ENCODE results near the gene CCNB2. TPM values are rescaled to one million over a fixed set of nuclear protein-coding genes. Genes with fewer than 3 reads are reported as not detected.
"Not testable (repeated sequence)": the region's sequence is repeated elsewhere in the genome, so short reads cannot be mapped to it uniquely, and the experiment has no call there.

Gene CCNB2
- total RNA-seq, 1 donor from 2014 or later: 95.3 TPM

DNA sequence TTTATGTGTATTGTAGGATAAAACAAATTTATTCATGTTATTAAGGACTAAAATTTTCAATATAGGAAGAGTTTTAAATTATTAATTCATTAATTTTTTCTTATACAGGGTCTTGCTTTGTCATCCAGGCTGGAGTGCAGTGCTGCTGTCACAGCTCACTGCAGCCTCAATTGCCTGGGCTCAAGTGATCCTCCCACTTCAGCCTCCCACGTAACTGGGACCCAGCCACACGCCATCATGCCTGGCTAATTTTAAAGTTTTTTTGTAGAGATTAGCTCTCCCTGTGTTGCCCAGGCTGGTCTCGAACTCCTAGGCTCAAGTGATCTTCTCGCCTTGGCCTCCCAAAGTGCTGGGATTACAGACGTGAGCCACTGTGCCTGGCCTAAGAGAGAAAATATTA, 14.7 kb downstream of the CCNB2 start:
- Mint-ChIP-seq H3K27ac (ENCODE audit: unreplicated experiment) (no peak overlapping the region), H3K27me3 (ENCODE audit: low read depth) (no peaks in the 10 kb centered on the region), H3K36me3 (ENCODE audit: low read depth) (peaks cover 35% of the 10 kb centered on the region), H3K4me1 (no peaks in the 10 kb centered on the region), H3K4me3 (no peak overlapping the region), H3K9me3 (no peaks in the 10 kb centered on the region)
- DNase-seq (ENCODE audit: low read depth, low spot score): no peak
- TF ChIP-seq, protein P1, sequence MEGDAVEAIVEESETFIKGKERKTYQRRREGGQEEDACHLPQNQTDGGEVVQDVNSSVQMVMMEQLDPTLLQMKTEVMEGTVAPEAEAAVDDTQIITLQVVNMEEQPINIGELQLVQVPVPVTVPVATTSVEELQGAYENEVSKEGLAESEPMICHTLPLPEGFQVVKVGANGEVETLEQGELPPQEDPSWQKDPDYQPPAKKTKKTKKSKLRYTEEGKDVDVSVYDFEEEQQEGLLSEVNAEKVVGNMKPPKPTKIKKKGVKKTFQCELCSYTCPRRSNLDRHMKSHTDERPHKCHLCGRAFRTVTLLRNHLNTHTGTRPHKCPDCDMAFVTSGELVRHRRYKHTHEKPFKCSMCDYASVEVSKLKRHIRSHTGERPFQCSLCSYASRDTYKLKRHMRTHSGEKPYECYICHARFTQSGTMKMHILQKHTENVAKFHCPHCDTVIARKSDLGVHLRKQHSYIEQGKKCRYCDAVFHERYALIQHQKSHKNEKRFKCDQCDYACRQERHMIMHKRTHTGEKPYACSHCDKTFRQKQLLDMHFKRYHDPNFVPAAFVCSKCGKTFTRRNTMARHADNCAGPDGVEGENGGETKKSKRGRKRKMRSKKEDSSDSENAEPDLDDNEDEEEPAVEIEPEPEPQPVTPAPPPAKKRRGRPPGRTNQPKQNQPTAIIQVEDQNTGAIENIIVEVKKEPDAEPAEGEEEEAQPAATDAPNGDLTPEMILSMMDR (conservative IDR thresholded peaks at IDR 0.05): no peak

DNA sequence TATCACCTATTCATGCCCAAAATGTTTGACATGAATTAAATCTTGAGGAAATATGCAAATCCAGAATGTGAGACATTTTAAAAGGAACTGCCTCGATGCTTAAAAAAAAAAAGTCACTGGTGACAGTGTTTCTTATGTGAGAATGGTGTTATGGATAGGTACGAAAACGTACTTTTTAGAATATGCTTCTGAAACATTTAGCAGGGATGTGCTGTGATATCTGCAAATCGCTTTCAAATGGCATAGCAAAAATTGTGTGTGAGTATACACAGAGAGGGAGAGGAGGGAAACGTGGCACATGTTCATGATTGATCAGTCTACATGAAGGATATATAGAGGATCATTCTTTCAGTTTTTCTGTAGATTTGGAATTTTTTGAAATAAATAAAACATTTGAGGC, 16.0 kb downstream of the CCNB2 start:
- Mint-ChIP-seq H3K9me3 (peaks cover under 1% of the 10 kb centered on the region), H3K4me1 (no peaks in the 10 kb centered on the region), H3K36me3 (ENCODE audit: low read depth) (peaks cover 45% of the 10 kb centered on the region), H3K27me3 (ENCODE audit: low read depth) (no peaks in the 10 kb centered on the region), H3K27ac (ENCODE audit: unreplicated experiment) (no peak overlapping the region), H3K4me3 (no peak overlapping the region)
- TF ChIP-seq, protein P1 (conservative IDR thresholded peaks at IDR 0.05): no peak
- no peak for DNase-seq (ENCODE audit: low read depth, low spot score)

DNA sequence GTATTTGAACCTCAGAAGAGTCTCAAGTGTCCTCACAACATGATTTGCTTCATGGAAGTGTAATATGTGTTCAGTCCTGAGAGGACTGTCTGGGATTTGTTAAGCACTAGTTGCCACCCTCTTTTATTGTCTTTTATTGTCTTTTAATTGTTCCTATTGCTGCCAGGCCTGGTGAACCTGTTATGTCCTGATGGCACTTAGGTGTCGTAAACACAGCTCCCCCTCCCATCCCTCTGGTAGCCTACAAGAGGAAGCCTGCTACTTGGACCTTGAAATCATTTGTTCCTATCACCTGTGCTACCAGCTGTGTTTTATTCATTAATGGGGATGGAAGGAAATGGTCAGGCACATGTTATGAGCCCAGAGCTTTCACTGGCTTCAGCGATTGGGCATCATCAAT, 19.3 kb downstream of the CCNB2 start:
- TF ChIP-seq, protein P1 (conservative IDR thresholded peaks at IDR 0.05): no peak
- Mint-ChIP-seq H3K4me1 (no peaks in the 10 kb centered on the region), H3K4me3 (no peak overlapping the region), H3K9me3 (peaks cover 14% of the 10 kb centered on the region), H3K27me3 (ENCODE audit: low read depth) (no peaks in the 10 kb centered on the region), H3K27ac (ENCODE audit: unreplicated experiment) (no peak overlapping the region), H3K36me3 (ENCODE audit: low read depth) (peaks cover 68% of the 10 kb centered on the region)
- no peak for DNase-seq (ENCODE audit: low read depth, low spot score)

DNA sequence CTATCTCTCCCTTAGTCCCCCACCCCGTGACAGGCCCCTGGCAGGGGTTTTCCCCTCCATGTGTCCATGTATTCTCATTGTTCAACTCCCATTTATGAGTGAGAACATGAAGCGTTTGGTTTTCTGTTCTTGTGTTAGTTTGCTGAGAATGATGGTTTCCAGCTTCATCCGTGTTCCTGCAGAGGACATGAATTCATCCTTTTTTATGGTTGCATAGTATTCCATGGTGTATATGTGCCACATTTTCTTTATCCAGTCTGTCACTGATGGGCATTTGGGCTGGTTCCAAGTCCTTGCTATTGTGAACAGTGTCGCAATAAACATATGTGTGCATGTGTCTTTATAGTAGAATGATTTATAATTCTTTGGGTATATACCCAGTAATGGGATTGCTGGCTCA, 20.7 kb downstream of the CCNB2 start:
- Mint-ChIP-seq H3K9me3 (peaks cover 25% of the 10 kb centered on the region), H3K36me3 (ENCODE audit: low read depth) (peaks cover 78% of the 10 kb centered on the region)
- not testable (repeated sequence) for H3K27ac Mint-ChIP-seq (ENCODE audit: unreplicated experiment); H3K4me1 Mint-ChIP-seq; H3K4me3 Mint-ChIP-seq; H3K27me3 Mint-ChIP-seq (ENCODE audit: low read depth); DNase-seq (ENCODE audit: low read depth, low spot score)

DNA sequence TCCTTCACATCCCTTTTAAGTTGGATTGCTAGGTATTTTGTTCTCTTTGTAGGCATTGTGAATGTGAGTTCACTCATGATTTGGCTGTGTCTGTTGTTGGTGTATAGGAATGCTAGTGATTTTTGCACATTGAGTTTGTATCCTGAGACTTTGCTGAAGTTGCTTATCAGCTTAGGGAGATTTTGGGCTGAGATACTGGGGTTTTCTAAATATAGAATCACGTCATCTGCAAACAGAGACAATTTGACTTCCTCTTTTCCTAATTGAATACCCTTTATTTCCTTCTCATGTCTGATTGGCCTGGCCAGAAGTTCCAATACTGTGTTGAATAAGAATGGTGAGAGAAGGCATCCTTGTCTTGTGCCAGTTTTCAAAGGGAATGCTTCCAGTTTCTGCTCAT, 22.3 kb downstream of the CCNB2 start:
- Mint-ChIP-seq H3K36me3 (ENCODE audit: low read depth) (peaks cover 84% of the 10 kb centered on the region), H3K9me3 (peaks cover 25% of the 10 kb centered on the region)
- DNase-seq (ENCODE audit: low read depth, low spot score); H3K4me1 Mint-ChIP-seq; H3K27ac Mint-ChIP-seq (ENCODE audit: unreplicated experiment); H3K4me3 Mint-ChIP-seq; H3K27me3 Mint-ChIP-seq (ENCODE audit: low read depth): not testable (repeated sequence)

DNA sequence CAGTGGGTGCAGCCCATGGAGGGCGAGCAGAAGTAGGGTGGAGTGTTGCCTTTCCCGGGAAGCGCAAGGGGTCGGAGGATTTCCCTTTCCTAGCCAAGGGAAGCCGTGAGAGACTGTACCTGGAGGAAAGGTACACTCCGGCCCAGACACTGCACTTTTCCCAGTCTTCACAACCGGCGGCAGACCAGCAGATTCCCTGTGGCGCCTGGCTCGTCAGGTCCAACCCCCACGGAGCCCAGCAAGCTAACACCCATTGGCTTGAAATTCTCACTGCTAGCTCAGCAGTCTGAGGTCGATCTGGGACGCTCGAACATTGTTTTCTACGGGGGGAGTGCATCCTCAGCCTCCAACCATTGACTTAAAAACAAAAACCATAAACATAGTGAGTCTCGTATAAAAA, 26.5 kb downstream of the CCNB2 start:
- Mint-ChIP-seq H3K9me3 (peaks cover 21% of the 10 kb centered on the region), H3K36me3 (ENCODE audit: low read depth) (peaks cover 58% of the 10 kb centered on the region), H3K4me3 (no peak overlapping the region), H3K4me1 (no peaks in the 10 kb centered on the region), H3K27ac (ENCODE audit: unreplicated experiment) (no peak overlapping the region), H3K27me3 (ENCODE audit: low read depth) (no peaks in the 10 kb centered on the region)
- DNase-seq (ENCODE audit: low read depth, low spot score): no peak
- TF ChIP-seq, protein P1 (conservative IDR thresholded peaks at IDR 0.05): no peak

Measured in neural crest cell (in vitro differentiated cells).